ENCODE data around the gene TSHZ1.

DNA sequence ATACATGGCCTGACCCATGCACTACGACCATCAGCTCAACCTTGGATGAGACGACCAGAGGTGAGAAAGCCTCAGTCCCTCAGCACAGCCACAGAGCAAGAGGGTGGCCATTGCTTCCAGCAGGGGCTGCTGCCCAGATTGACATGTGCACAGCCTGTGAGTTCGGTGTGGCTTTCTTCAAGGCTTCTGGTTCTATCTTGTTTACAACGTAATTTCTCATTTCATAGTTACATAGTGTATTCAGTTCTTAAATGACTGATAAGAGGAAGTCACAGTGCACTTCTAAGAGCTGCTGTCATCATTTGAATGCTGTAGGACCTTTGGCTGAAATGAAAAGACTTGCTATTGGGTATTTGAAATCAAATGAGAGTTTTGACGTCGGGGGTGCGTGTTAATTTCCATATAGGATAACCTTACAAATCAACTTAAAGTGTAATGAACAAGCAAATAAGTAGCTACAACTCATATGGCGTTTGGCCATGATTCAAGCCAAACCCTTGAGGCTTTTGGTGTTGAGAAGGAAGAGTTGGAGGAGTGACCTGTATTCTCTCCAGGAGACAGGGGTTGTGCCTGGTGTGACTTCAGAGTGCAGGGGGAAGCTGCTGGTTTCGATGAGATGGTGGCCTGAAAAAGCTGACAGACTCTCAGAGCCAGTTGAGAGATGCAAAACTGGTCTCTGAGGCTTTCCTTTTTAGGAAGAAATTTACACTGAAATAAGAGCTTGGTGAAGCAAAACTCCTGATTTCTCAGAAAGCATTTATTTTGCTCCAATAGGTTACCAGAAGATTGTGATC lies 51.0 kb downstream of the TSHZ1 start:
- TF ChIP-seq, protein P1, sequence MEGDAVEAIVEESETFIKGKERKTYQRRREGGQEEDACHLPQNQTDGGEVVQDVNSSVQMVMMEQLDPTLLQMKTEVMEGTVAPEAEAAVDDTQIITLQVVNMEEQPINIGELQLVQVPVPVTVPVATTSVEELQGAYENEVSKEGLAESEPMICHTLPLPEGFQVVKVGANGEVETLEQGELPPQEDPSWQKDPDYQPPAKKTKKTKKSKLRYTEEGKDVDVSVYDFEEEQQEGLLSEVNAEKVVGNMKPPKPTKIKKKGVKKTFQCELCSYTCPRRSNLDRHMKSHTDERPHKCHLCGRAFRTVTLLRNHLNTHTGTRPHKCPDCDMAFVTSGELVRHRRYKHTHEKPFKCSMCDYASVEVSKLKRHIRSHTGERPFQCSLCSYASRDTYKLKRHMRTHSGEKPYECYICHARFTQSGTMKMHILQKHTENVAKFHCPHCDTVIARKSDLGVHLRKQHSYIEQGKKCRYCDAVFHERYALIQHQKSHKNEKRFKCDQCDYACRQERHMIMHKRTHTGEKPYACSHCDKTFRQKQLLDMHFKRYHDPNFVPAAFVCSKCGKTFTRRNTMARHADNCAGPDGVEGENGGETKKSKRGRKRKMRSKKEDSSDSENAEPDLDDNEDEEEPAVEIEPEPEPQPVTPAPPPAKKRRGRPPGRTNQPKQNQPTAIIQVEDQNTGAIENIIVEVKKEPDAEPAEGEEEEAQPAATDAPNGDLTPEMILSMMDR (IDR thresholded peaks at IDR 0.05; ENCODE audit: low read depth, low read length), result no peak
- TF ChIP-seq, protein P2, sequence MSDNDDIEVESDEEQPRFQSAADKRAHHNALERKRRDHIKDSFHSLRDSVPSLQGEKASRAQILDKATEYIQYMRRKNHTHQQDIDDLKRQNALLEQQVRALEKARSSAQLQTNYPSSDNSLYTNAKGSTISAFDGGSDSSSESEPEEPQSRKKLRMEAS (IDR thresholded peaks at IDR 0.05; ENCODE audit: low read depth, low read length), result no peak
- TF ChIP-seq POLR2A (IDR thresholded peaks at IDR 0.05; ENCODE audit: extremely low read depth, insufficient read length), result no peak
